ENCODE measurements around the gene XIRP1.

DNA sequence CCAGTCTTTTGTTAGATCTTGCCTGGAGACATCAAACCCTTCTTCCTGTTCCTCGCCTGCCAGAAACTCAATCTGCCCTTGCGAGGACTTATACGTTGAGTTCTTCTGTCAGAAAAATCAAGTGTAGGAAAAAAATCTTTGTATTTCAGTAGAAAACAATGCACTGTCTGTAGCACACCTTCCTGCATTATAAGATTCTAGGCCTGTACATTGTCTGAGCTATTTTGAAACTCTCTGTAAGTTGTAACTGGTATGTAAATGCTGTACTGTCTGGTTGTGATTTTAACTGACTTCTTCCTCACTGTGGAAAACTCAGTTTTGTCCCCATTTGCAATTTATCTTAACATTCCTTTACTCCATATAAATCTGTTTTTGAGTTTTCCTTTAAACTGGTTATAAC, 17.7 kb upstream of the XIRP1 start:
- TF ChIP-seq, protein P1, sequence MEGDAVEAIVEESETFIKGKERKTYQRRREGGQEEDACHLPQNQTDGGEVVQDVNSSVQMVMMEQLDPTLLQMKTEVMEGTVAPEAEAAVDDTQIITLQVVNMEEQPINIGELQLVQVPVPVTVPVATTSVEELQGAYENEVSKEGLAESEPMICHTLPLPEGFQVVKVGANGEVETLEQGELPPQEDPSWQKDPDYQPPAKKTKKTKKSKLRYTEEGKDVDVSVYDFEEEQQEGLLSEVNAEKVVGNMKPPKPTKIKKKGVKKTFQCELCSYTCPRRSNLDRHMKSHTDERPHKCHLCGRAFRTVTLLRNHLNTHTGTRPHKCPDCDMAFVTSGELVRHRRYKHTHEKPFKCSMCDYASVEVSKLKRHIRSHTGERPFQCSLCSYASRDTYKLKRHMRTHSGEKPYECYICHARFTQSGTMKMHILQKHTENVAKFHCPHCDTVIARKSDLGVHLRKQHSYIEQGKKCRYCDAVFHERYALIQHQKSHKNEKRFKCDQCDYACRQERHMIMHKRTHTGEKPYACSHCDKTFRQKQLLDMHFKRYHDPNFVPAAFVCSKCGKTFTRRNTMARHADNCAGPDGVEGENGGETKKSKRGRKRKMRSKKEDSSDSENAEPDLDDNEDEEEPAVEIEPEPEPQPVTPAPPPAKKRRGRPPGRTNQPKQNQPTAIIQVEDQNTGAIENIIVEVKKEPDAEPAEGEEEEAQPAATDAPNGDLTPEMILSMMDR (IDR thresholded peaks at IDR 0.05) = no peak
- TF ChIP-seq POLR2A (IDR thresholded peaks at IDR 0.05) = no peak
